Epithelial cell of esophagus (primary cell): ENCODE data around the gene HES3.

Experiments
- DNase-seq: peaks from one replicate; pipeline ENCODE4 v3.0.0; 2010; ENCODE audit warnings: low read depth
- H3K4me3 ChIP-seq: 2 replicates; pipeline ENCODE4 v1.5.1; 2011; ENCODE audit warnings: mild to moderate bottlenecking, low read length, control low read depth
- TF ChIP-seq, protein P1 (sequence below): IDR thresholded peaks from 2 replicates; pipeline ENCODE4 v1.5.1; 2011; ENCODE audit warnings: low read depth, mild to moderate bottlenecking, low read length, control low read depth, inconsistent platforms; ENCODE audit not compliant: insufficient read depth; ENCODE audit errors: missing control alignments

The HES3 gene

DNA sequence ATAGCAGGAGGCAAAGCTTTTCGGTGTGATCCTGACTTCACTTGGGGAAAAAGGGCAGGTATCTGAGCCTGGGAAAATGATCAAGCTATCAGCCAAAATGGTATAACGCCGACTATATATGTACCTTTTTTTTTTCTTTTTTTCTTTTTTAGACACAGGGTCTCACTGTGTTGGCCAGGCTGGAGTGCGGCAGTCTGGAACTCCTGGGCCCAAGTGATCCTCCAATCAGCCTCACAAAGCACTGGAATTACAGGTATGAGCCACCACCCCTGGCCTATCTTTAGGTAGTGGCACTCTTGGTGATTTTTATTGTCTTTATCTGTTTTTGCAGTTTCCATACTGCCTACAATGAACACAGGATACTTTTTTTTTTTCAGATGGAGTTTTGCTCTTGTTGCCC is 6.9 kb upstream of the HES3 start:
- H3K4me3 ChIP-seq, result no peak overlapping the region
- no peak for DNase-seq
- TF ChIP-seq, protein P1, sequence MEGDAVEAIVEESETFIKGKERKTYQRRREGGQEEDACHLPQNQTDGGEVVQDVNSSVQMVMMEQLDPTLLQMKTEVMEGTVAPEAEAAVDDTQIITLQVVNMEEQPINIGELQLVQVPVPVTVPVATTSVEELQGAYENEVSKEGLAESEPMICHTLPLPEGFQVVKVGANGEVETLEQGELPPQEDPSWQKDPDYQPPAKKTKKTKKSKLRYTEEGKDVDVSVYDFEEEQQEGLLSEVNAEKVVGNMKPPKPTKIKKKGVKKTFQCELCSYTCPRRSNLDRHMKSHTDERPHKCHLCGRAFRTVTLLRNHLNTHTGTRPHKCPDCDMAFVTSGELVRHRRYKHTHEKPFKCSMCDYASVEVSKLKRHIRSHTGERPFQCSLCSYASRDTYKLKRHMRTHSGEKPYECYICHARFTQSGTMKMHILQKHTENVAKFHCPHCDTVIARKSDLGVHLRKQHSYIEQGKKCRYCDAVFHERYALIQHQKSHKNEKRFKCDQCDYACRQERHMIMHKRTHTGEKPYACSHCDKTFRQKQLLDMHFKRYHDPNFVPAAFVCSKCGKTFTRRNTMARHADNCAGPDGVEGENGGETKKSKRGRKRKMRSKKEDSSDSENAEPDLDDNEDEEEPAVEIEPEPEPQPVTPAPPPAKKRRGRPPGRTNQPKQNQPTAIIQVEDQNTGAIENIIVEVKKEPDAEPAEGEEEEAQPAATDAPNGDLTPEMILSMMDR, result no peak

GRCh38 chr1:6239213-6239752 is 4.7 kb upstream of the HES3 start:
- no peak for DNase-seq
- TF ChIP-seq, protein P1, result no peak
- no peak overlapping the region for H3K4me3 ChIP-seq

- DNase-seq, result peak; percentile 65
These were observed 3.8 kb upstream of the HES3 start for GRCh38 chr1:6239950-6240768.

GRCh38 chr1:6241107-6241886 is 2.7 kb upstream of the HES3 start:
- H3K4me3 ChIP-seq, result no peak overlapping the region
- no peak for DNase-seq
- TF ChIP-seq, protein P1, result no peak

More at GRCh38 chr1:6239950-6240768, 3.8 kb upstream of the HES3 start:
- H3K4me3 ChIP-seq, result no peak overlapping the region
- TF ChIP-seq, protein P1, result no peak

DNA sequence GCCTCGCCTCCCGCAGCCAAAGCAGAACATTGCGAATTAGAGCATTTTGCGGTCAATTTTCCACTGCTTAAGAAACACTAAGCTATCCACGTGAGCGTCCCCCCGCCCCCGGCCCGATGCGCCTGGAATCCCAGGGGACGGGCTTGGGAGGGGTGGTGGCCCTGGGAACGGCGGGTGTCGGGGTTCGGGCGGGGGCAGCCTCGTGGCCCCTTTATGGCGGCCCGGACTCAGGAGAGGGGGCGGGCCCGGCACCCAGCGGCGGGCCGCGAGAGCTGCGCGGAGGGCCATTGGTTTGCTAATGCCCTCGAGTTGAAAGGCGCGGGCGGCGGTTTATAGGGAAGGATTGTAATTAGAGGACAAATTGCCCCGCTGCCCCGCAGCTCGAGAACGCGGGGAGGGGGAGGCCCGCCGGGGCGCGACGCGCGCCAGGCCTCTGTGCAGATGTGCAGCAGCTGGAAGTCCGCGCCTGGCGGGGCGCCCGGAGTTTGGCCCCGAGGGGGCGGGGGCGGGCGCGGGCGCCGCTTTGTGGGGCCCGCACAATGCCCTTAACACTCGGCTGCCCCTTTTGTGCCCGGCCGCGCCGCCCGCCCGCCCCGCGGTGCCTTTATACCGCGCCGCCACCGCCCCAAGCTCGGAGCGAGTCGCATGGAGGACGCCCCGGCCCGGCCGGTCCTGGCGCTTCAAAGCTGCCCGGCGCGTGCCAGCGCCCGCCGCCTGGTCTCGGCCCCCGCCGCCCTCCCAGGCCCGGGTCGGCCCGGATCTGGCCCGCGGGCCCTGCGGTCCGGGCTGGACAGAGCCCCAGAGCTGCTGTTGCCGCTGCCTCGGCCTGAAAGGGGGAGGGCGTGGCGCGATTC is 1.9 kb upstream of the HES3 start:
- no peak for DNase-seq
- no peak overlapping the region for H3K4me3 ChIP-seq
- TF ChIP-seq, protein P1, result no peak

DNA sequence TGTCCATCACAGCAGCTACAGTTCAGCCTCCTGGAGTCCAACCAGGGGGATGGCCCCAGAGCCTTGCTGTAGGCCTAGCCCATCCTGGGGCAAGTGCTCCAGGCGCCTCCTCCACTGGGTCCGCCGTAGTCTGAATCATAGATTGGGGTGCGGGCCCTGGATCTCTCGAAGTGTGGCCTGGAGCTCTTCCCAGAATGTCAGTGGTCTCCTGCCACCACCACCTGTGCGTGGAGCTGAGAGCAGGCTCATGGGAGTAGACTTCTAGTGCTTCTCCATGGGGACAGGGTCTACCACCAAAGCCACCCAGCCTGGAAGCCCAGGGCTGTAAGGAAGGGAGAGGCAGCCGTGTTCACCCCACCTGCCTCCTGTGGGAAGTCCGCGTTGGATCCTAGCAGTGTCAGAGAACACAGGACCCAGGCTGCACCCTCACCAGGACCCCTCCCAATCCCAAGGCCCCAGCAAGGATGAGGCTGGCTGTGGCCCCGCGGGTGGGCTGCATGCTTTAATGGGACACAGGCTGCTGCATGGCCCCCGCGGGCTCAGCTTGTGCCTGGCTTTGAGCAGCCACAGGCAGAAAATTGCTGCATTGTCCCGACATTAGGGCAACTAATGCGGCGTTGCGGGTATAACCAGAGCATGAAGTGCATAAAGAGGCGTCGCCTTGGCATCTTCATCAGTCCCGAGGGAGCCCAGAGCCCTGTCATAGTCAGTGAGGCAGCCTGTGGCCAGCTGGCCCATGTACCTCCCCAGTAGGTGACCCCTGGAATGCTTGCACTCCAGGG is 735 bp upstream of the HES3 start:
- DNase-seq, result no peak
- H3K4me3 ChIP-seq, result no peak overlapping the region
- TF ChIP-seq, protein P1, result no peak
